Uterus (tissue), 2 donors: Measurements from ENCODE around the gene ZCCHC2.

Source experiments
- CTCF ChIP-seq, 4 experiments: fragments of 200-600 bp in 2 of 4; fragments of 450-650 bp in 2 of 4; sonication (generic) in 2 of 4; IDR thresholded peaks; one replicate each; pipeline ENCODE4 v1.5.1; 2016 to 2019; ENCODE audit warnings: antibody characterized with exemption in 4 of 4, mild to moderate bottlenecking in 2 of 4, moderate library complexity in 1 of 4
- POLR2A ChIP-seq, 2 donors: fragments of 450-650 bp; IDR thresholded peaks; one replicate each; pipeline ENCODE4 v1.6.1; 2016; ENCODE audit warnings: antibody characterized with exemption in 2 of 2, mild to moderate bottlenecking in 1 of 2, moderate library complexity in 1 of 2

DNA sequence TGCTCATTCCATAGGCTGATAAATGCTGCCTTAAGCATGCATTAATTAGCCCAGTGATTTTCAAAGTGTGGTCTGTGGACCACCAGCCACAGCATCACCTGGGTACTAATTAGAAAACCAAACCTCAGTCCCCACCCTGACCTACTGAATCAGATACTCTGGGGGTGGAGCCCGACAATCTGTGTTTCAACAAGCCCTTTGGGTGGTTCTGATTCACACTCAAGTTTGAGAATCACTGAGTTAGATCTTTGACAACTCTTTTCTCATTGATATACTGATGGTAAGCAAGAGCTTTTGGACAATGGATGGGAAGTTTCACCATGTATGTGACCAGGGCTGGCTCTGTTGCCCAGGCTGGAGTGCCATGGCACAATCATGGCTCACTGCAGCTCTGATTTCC, 95.9 kb downstream of the ZCCHC2 start:
- TF ChIP-seq POLR2A (IDR thresholded peaks at IDR 0.05) = no peak
- no peak for TF ChIP-seq CTCF (IDR thresholded peaks at IDR 0.05)
